Measurements from ENCODE around the gene CLIC1. TPM values are rescaled to one million over a fixed set of nuclear protein-coding genes. Genes with fewer than 3 reads are reported as not detected.

CLIC1 gene
- total RNA-seq, 1 experiment from 2014 or later, result 432 TPM

DNA sequence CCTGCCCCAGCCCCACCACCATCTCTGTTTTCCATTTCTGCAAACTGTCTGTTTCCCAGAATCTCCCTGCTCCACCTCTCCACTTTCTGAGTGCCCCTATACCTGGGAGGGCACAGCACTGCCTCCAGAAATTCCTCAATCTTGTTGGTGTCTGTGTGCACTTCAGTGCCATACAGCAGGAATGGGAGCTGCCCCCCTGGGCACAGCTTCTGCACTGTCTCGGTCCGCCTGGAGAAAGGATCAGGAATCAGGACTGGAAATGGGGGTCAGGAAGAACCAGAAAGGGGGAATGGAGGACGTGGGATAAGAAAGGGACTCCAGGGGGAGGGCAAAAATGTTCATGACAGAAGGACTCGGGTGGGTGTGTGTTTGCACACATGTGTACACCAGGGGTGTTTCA, 2.6 kb downstream of the CLIC1 start:
- RAD21 ChIA-PET (ENCODE audit: low non-redundant PET in 1 of 2, low total read pairs in 2 of 2, uncharacterized antibody in 2 of 2, unreplicated experiment in 2 of 2), result no interaction called here
- DNase-seq (ENCODE audit: low read depth, low spot score), result no peak
- ATAC-seq, result no peak
- POLR2A ChIA-PET, result no interaction called here
- Histone ChIP-seq H3K79me2 (ENCODE audit: insufficient read depth, low read length) (peaks cover 46% of the 10 kb centered on the region), H3K4me1 (ENCODE audit: control insufficient read depth in 1 of 2, insufficient read depth in 2 of 2, low read length in 2 of 2) (peaks cover 34 to 61% of the 10 kb centered on the region in 2 experiments), H3K9me2 (ENCODE audit: insufficient read depth) (no peaks in the 10 kb centered on the region), H4K20me1 (ENCODE audit: insufficient read depth) (no peaks in the 10 kb centered on the region; the same call in 1 of the 2 replicates), H3K27ac (ENCODE audit: low read depth, low read length) (peak overlapping the region; percentile 95), H3K4me2 (ENCODE audit: low read length) (peak overlapping the region; percentile 83), H3K36me3 (ENCODE audit: control insufficient read depth in 1 of 2, insufficient read depth in 2 of 2, low read length in 2 of 2) (peaks cover 25 to 31% of the 10 kb centered on the region in 2 experiments), H2AFZ (ENCODE audit: low read depth, low read length, poor library complexity, severe bottlenecking) (no peak overlapping the region), H3K9ac (ENCODE audit: low read length) (no peak overlapping the region), H3K27me3 (ENCODE audit: insufficient read depth, low read length) (no peaks in the 10 kb centered on the region), H3K9me3 (ENCODE audit: control insufficient read depth in 1 of 2, insufficient read depth in 1 of 2, low read depth in 1 of 2, low read length in 2 of 2) (no peaks in the 10 kb centered on the region), H3K4me3 (replicated peaks in 1 of 2; ENCODE audit: low read depth in 1 of 2, low read length in 2 of 2) (no peak overlapping the region)
- CTCF ChIA-PET, result interaction anchor here (1.5 kb wide), 1 partner anchor 58 kb away, joined by 3 read pairs; no protein-coding TSS in a partner anchor
- no TSS peak for BruUV-seq (replicated peaks)
- TF ChIP-seq, protein P1, sequence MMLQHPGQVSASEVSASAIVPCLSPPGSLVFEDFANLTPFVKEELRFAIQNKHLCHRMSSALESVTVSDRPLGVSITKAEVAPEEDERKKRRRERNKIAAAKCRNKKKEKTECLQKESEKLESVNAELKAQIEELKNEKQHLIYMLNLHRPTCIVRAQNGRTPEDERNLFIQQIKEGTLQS (IDR thresholded peaks at IDR 0.05), result no peak
- TF ChIP-seq ELF1 (IDR thresholded peaks at IDR 0.05; ENCODE audit: borderline replicate concordance, low read depth) (no peak), REST (IDR thresholded peaks at IDR 0.05; ENCODE audit: low read depth) (no peak), ZFX (IDR thresholded peaks at IDR 0.05) (no peak), SRF (IDR thresholded peaks at IDR 0.05; ENCODE audit: low read depth) (no peak), MAX (IDR thresholded peaks at IDR 0.05) (no peak), RAD21 (IDR thresholded peaks at IDR 0.05; ENCODE audit: low read depth) (no peak), SP1 (IDR thresholded peaks at IDR 0.05; ENCODE audit: low read depth) (no peak), TCF7L2 (IDR thresholded peaks at IDR 0.05; ENCODE audit: borderline replicate concordance, extremely low read depth, insufficient read depth, insufficient read length) (no peak)
- intact Hi-C loops (cut with micrococcal nuclease), result no loop called here

Data from HCT116 (cell line).